Activated naive CD8-positive, alpha-beta T cell treated with anti-CD3 and anti-CD28 coated beads, Interleukin-2, amount 50 U/mL, for 16 hours (primary cell): Measurements from ENCODE around the gene TNFRSF19.
"Not testable (repeated sequence)": the region's sequence is repeated elsewhere in the genome, so short reads cannot be mapped to it uniquely, and the experiment has no call there.

ENCODE experiments used
- DNase-seq: peaks from one replicate; pipeline ENCODE4 v3.0.0-alpha.2; 2020; ENCODE audit warnings: low read depth, low spot score

TNFRSF19 gene

GRCh38 chr13:23654111-23655110 lies 84.2 kb downstream of the TNFRSF19 start:
- no peak for DNase-seq

- DNase-seq, result no peak
Measured at GRCh38 chr13:23655321-23655720, 85.1 kb downstream of the TNFRSF19 start.

GRCh38 chr13:23656637-23657371 lies 86.6 kb downstream of the TNFRSF19 start:
- DNase-seq, result no peak

GRCh38 chr13:23658929-23659541 lies 88.8 kb downstream of the TNFRSF19 start:
- DNase-seq, result no peak

GRCh38 chr13:23660249-23660648 lies 90.0 kb downstream of the TNFRSF19 start:
- no peak for DNase-seq

- DNase-seq, result no peak
Measured at GRCh38 chr13:23666582-23666981, 96.4 kb downstream of the TNFRSF19 start.

GRCh38 chr13:23667750-23668149 lies 97.5 kb downstream of the TNFRSF19 start:
- no peak for DNase-seq

GRCh38 chr13:23668562-23668961 lies 98.3 kb downstream of the TNFRSF19 start:
- DNase-seq, result no peak

GRCh38 chr13:23670793-23671192 lies 100.6 kb downstream of the TNFRSF19 start:
- DNase-seq, result no peak

- DNase-seq, result no peak
Measured at GRCh38 chr13:23671377-23671776, 101.2 kb downstream of the TNFRSF19 start.

- no peak for DNase-seq
Measured at GRCh38 chr13:23671897-23672296, 101.7 kb downstream of the TNFRSF19 start.

GRCh38 chr13:23672616-23673015 lies 102.4 kb downstream of the TNFRSF19 start:
- no peak for DNase-seq

- no peak for DNase-seq
Measured at GRCh38 chr13:23673354-23673753, 103.1 kb downstream of the TNFRSF19 start.

- no peak for DNase-seq
Measured at GRCh38 chr13:23673867-23674605, 103.8 kb downstream of the TNFRSF19 start.

- DNase-seq, result no peak
Measured at GRCh38 chr13:23674795-23675640, 104.8 kb downstream of the TNFRSF19 start.

GRCh38 chr13:23677679-23678288 lies 107.6 kb downstream of the TNFRSF19 start:
- DNase-seq, result not testable (repeated sequence)

GRCh38 chr13:23678795-23679194 lies 108.6 kb downstream of the TNFRSF19 start:
- no peak for DNase-seq

GRCh38 chr13:23679220-23679619 lies 109.0 kb downstream of the TNFRSF19 start:
- no peak for DNase-seq

- DNase-seq, result no peak
Measured at GRCh38 chr13:23680845-23681669, 110.8 kb downstream of the TNFRSF19 start.
